Suppressor macrophage treated with lipopolysaccharide for 4 hours (primary cell): ENCODE data around the gene KPNA1.
"Not testable (repeated sequence)": the region's sequence is repeated elsewhere in the genome, so short reads cannot be mapped to it uniquely, and the experiment has no call there.

Source experiments
- DNase-seq: peaks from one replicate; pipeline ENCODE4 v3.0.0-alpha.2; 2020

KPNA1 gene

GRCh38 chr3:122468896-122469533 lies 45.7 kb downstream of the KPNA1 start:
- no peak for DNase-seq

DNA sequence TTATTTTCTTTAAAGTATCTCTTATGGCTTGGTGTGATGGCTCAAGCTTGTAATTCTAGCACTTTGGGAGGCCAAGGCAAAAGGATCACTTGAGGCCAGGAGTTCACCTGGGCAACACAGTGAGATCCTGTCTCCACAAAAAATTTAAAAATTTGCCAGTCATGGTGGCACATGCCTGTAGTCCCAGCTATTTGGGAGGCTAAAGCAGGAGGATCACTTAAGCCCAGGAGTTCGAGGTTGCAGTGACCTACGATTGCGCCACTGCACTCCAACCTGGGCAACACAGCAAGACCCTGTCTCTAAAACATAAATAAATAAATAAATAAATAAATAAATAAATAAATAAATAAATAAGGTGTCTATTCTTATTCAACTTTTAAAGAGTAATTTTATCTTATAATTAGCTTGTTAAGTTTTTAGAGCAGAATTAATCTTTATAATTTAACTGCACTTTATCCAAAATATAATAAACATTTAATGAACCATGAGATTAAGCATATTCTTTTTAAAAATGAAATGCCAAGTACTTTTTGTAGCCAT lies 48.0 kb downstream of the KPNA1 start:
- DNase-seq: no peak

DNA sequence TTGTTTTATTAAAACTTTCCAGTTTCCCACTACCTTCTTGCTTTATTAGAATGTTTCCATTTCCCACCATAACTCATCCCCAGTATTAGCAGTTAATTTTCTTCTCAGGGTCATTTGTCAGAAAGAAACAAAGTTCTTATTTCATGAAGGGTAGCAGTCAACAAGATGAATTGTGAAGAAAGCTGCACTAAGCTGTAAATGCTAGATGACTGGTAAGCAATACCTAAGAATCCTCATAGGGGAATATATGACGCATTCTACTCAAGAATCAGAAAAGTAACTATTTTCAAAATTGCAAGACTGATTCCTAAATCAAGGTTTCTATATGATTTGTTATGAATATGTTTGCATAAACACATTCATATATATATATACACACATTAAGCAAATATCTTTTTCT lies 50.1 kb downstream of the KPNA1 start:
- DNase-seq: no peak

DNA sequence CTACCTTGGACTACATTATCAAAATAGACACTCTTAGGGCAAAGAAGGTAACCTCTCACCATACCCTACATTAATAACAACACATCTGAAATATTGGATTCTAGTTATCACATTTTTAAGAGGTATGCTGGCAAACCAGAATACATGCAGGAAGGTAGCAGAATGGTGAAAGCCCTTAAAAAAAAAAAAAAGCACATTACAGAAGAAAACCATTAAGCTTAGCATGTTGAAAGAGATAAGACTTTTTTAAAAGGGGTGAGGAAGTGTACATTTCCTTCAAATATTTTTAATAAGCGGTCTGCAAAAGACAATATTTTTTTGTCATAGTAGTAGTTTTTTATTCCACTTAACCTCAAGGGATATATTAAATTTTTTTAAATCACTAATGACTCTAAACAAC lies 52.3 kb downstream of the KPNA1 start:
- no peak for DNase-seq

DNA sequence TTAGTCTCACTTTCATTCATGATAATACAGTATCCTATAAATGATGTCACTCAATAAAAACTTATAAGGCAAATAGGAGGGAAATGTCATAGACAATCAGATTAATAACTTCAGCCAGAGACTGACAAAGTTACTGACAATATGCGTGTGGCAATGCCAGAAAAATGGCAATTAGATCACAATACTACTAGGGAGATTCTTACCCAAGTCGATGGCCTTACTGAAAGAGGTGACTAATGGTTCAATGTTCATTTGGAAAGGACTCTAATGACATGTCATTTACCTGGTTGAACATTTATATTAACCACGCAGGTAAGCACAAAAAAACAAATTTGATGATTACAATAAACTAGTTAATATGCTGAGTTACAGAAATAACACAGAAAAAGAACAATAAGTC lies 52.9 kb downstream of the KPNA1 start:
- no peak for DNase-seq

DNA sequence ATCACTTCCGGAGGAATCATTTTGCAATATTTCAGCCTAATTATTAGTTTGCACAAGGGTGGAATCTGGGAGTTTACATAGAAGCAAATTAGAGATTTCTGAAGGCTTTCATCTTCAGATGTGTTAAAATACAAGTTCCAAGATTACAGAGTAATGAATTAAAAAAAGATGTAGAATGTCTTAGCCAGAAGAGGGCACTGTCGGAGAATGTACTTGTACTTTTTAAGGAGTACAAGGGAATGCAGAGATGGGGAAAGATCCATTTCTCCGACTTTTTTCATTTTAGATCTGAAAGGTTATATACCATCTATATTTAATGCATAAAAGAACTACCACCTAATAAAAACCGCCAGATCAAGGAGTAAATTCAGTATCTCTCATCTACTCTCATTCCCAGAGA lies 55.7 kb downstream of the KPNA1 start:
- peak; percentile 43 for DNase-seq

- no peak for DNase-seq
Observed at GRCh38 chr3:122457706-122458105, 57.0 kb downstream of the KPNA1 start.

- DNase-seq: no peak
Observed at GRCh38 chr3:122456074-122456473, 58.7 kb downstream of the KPNA1 start.

DNA sequence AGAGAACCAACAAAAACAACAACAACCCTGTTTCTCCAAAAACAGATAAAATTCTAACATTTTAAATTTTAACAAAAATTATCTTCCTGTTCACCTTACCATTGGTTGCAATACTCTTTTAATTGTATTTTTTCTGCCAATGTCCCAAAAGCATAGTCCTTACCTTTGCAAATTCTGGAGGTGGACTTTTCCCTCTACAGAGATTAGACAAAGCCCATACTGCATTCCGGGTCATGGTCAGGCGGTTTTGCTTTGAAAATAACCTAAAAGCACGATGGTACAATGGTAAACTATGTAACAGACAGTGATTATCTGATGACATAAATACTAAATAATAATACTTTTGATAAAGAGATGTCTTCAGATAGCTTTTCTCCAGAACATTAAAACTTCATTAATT lies 63.4 kb downstream of the KPNA1 start:
- no peak for DNase-seq

DNA sequence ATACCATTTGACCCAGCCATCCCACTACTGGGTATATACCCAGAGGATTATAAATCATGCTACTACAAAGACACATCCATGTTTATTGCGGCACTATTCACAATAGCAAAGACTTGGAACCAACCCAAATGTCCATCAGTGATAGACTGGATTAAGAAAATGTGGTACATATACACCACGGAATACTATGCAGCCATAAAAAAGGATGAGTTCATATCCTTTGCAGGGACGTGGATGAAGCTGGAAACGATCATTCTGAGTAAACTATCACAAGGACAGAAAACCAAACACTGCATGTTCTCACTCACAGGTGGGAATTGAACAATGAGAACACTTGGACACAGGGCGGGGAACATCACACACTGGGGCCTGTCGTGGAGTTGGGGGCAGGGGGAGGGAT lies 66.5 kb downstream of the KPNA1 start:
- not testable (repeated sequence) for DNase-seq

GRCh38 chr3:122444491-122444887 lies 70.2 kb downstream of the KPNA1 start:
- not testable (repeated sequence) for DNase-seq

- not testable (repeated sequence) for DNase-seq
Observed at GRCh38 chr3:122443762-122444490, 70.8 kb downstream of the KPNA1 start.

DNA sequence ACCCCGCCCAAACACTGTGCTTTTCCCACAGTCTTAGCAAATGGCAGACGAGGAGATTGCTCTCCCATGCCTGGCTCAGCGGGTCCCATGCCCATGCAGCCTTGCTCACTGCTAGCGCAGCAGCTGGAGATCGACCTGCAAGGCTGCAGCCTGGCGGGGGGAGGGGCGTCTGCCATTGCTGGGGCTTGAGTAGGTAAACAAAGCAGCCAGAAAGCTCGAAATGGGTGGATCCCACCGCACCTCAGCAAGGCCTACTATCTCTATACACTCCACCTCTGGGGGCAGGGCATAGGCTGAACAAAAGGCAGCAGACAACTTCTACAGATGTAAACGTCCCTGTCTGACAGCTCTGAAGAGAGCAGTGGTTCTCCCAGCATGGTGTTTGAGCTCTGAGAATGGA lies 71.6 kb downstream of the KPNA1 start:
- DNase-seq: no peak

DNA sequence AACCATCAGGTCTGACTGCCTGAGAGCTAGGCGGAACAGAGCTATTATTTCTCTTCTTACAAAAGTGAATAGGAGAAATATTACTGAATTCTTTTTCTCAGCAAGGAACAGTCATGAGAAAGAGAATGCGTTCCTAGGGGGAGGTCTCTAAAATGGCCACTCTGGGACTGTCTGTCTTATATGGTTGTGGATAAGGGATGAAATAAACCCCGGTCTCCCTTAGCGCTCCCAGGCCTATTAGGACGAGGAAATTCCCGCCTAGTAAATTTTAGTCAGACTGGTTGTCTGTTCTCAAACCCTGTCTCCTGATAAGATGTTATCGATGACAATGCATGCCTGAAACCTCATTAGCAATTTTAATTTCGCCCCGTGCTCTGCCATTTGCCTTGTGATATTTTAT lies 78.8 kb downstream of the KPNA1 start:
- DNase-seq: no peak

DNA sequence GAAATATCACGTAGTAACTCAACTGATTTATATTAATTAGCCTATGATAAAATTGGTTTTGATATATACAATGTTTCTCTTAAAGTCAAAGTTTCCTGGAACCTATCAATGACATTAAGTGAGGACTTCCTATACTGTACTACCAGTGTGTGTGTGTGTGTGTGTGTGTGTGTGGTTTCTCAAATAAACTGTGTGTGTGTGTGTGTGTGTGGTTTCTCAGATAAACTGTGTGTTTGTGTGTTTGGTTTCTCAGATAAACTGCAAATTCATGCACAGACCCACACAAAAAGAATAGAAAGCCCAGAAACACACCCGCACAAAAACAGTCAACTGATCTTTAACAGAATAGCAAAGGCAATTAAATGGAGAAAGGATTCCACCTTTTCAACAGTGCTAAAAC lies 84.4 kb downstream of the KPNA1 start:
- DNase-seq: no peak

GRCh38 chr3:122427857-122428471 lies 86.8 kb downstream of the KPNA1 start:
- no peak for DNase-seq

DNA sequence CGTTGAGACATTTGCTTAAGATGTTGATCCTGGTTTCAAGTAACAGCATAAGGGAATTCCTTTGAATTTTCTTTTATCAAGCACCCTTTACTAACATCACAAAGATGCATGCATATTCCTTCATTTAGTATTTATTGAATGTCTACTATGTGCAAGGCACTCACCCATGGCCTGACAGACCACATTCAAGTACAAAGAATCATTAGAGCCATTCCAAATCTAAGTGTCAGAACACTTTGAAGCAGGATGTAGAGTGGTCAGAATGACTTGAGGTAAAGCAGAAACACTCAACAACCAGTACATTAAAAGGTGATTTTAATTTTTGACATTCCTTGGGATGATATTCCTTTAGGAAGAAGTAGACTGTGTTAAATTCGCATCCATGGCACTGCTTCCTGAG lies 92.9 kb downstream of the KPNA1 start:
- DNase-seq: no peak

DNA sequence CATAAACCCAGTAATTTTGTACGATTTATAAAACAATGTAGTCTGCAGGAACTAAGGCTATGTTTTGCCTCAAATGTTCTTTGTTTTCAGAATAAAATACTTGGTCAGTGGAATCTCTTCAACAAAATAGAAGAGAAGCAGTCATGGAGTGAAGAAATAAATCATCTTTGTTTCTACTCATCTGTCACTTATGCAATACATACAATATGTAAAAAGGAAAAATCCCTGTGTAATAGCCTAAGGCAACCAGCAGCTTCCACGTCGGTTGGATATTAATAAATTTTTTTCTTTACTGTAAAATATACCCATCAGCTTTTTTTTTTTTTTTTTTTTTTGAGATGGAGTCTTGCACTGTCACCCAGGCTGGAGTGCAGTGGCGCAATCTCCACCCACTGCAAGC lies 93.6 kb downstream of the KPNA1 start:
- DNase-seq: peak; percentile 11

DNA sequence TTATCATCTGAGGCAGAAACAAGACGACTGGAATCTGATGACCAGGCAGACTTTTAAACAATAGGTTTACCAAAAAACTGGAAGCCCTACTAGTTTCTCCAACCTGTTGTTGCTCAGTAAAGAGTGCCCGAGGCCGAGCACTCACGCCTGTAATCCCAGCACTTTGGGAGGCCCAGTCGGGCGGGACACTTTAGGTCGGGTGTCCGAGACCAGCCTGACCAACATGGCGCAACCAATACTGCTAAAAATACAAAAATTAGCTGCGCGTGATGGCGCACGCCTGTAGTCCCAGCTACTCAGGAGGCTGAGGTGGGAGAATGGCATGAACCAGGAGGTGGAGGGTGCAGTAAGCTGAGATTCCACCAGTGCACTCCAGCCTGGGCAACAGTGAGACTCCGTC lies 97.8 kb downstream of the KPNA1 start:
- DNase-seq: no peak

DNA sequence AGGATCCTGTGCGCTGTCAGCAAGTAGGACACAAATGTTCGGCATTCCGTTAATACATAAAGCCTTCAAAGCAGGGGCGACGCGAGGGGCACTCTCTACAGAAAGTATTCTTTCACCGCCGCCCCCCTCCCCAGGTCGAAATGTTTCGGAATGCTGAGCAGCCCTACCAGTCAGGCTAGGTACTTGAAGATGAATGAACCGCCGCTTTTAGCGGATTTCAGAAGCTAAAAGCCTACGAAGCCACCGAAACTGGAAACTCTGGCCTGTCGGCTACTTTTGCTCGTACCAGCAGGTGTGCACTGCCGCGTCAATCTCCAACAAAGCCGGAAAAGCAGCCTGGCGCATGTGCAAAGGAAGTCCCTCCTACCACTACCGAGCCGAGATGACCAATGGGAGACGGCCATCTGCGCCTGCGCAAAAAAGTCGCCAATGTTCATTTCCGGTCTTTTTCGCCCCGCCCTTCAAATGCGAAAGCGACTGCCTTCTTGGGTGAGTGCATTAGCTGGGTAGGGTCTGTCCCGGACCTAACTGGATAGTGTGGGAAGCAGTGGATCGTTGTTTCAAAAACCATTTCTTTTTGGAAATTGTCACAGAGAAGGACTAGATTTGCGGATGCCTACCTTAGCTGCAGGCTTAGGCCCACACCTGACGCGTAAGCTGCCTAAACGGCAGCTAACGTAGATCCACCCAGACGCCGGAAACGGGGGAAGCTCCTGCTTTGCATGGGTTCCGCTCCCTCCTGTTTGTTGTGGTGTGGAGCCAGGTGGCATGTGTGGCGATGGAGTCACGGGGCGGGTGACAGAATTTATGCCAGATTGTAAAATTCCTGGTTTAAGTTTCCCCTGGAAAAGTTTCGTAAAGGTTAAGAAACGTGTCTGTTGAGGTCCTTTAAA lies 98.7 kb downstream of the KPNA1 start, which contains the start of gene WDR5B:
WDR5B (minus strand) TSS at position 301 of the 893 bp plus-strand sequence. CDS start 534 bp downstream, outside the sequence.
- DNase-seq: peak; percentile 99

DNA sequence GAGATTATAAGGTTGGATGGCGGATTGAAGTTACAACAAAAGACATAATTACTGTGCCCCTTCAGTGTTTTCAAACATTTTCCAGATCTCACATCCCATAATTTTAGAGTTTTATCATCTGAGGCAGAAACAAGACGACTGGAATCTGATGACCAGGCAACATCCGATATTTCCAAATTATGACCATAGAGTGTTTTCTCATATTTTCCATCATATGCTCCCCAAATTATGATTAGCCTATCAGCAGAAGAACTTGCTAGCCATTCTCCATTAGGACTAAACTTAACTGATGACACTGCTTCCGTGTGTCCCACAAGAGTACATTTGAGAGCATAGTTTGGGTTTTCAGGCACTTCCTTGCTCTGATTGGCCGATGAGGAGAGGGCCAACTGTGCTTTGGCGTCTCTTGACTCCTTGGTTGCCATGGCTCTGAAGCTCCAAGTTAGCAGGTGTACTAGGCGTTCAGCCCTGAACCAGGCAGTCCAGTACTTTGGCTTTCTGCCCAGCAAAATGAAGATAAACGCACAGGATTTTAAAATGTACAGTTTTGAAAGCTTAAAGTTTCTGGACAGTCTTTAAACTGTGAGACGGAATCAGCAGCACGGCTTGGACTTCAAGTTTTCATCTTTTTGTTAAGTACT lies 99.5 kb downstream of the KPNA1 start:
- peak; percentile 49 for DNase-seq

- no peak for DNase-seq
Observed at GRCh38 chr3:122414391-122414790, 100.3 kb downstream of the KPNA1 start.
